BJ (cell line): Measurements from ENCODE around the gene RASGRF2. TPM values are rescaled to one million over a fixed set of nuclear protein-coding genes. Genes with fewer than 3 reads are reported as not detected.

ENCODE experiments used
- CTCF ChIA-PET: fragments of 350-600 bp; formaldehyde crosslinking; extraction: SDS; loops from one replicate; lab custom pipeline; 2021; ENCODE audit warnings: antibody characterized with exemption, inconsistent platforms; lab: Yijun Ruan, JAX
- POLR2A ChIA-PET: fragments of 300-600 bp; sonication (Branson Sonifier 250); formaldehyde crosslinking; extraction: SDS; loops from one replicate; lab custom pipeline; 2021; ENCODE audit warnings: antibody characterized with exemption; lab: Charles Lee
- DNase-seq: peaks from one replicate; pipeline ENCODE4 v3.0.0-alpha.2; 2011; ENCODE audit warnings: low read depth
- H3K27me3 ChIP-seq: 2 replicates; pipeline ENCODE4 v1.6.0; 2011; ENCODE audit warnings: low read length; ENCODE audit not compliant: control insufficient read depth, insufficient read depth
- H3K36me3 ChIP-seq: 2 replicates; pipeline ENCODE4 v1.5.1; 2011; ENCODE audit warnings: low read length; ENCODE audit not compliant: control insufficient read depth, insufficient read depth
- H3K4me3 ChIP-seq: 2 replicates; pipeline ENCODE4 v1.5.1; 2011; ENCODE audit warnings: low read depth, mild to moderate bottlenecking, control low read depth, low read length
- polyA plus RNA-seq: library from polyadenylated mRNA; depleted of rRNA; stranded (reverse); fragments of >200 nt; gene quantifications from 2 replicates; pipeline ENCODE4 v1.2.3, GENCODE V29; 2011
- TF ChIP-seq, protein P1 (sequence below): IDR thresholded peaks from 2 replicates; pipeline ENCODE4 v1.5.1; 2011; ENCODE audit warnings: low read depth, mild to moderate bottlenecking, control low read depth, inconsistent platforms, low read length, moderate library complexity; ENCODE audit not compliant: insufficient read depth

The RASGRF2 gene
- polyA plus RNA-seq, 1 experiment = 0.85 TPM

DNA sequence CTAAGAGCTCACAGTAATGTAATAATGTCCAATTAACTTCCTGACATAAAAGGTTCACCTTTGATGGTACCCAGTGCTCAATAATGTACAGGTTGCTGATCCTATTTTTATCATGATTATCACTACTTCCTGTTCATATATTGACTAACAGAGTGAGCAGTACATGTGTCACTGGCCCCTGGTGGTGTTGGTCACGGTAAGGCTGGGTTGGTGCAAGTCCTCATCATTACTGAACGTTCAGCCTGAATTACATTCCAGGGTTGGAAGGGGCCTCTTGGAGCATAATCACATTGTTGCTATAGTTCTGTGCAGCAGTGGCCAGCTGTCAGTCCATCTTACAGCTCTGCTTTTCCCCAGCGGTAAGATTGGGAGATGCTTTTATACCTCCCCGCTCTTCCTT, 248.7 kb downstream of the RASGRF2 start:
- TF ChIP-seq, protein P1, sequence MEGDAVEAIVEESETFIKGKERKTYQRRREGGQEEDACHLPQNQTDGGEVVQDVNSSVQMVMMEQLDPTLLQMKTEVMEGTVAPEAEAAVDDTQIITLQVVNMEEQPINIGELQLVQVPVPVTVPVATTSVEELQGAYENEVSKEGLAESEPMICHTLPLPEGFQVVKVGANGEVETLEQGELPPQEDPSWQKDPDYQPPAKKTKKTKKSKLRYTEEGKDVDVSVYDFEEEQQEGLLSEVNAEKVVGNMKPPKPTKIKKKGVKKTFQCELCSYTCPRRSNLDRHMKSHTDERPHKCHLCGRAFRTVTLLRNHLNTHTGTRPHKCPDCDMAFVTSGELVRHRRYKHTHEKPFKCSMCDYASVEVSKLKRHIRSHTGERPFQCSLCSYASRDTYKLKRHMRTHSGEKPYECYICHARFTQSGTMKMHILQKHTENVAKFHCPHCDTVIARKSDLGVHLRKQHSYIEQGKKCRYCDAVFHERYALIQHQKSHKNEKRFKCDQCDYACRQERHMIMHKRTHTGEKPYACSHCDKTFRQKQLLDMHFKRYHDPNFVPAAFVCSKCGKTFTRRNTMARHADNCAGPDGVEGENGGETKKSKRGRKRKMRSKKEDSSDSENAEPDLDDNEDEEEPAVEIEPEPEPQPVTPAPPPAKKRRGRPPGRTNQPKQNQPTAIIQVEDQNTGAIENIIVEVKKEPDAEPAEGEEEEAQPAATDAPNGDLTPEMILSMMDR = no peak
- no peaks in the 10 kb centered on the region for H3K27me3 ChIP-seq
- CTCF ChIA-PET = interaction anchor here (1.0 kb wide), 1 partner anchor 20 kb away, joined by 3 read pairs; no protein-coding TSS in a partner anchor
- no peaks in the 10 kb centered on the region for H3K36me3 ChIP-seq
- H3K4me3 ChIP-seq = no peak overlapping the region
- POLR2A ChIA-PET = no interaction called here
- no peak for DNase-seq

DNA sequence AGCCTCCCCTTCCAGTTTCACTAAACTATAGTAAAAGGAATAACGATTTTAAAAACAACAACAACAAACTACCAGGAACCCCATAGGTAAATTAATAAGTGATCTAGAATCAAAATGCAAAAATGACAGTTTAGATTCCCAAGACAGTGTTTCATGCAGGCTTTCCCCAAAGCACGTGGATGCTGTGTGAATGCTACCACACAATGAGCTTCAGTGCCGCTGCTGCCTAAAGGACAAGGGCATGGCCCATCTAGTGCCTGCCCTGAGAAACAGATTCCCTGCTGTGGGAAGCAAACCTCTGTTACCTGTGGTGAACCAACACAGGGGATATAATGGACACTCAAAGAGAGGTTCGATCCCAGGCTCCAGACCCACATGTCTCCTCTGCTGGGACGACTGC, 249.2 kb downstream of the RASGRF2 start:
- no peaks in the 10 kb centered on the region for H3K27me3 ChIP-seq
- no peaks in the 10 kb centered on the region for H3K36me3 ChIP-seq
- TF ChIP-seq, protein P1 = no peak
- ChIA-PET POLR2A (no interaction called here), CTCF (interaction anchor here (0.6 to 1.0 kb wide), 2 partner anchors 20 to 857 kb away, joined by 3 read pairs; no protein-coding TSS in a partner anchor)
- H3K4me3 ChIP-seq = no peak overlapping the region
- no peak for DNase-seq

DNA sequence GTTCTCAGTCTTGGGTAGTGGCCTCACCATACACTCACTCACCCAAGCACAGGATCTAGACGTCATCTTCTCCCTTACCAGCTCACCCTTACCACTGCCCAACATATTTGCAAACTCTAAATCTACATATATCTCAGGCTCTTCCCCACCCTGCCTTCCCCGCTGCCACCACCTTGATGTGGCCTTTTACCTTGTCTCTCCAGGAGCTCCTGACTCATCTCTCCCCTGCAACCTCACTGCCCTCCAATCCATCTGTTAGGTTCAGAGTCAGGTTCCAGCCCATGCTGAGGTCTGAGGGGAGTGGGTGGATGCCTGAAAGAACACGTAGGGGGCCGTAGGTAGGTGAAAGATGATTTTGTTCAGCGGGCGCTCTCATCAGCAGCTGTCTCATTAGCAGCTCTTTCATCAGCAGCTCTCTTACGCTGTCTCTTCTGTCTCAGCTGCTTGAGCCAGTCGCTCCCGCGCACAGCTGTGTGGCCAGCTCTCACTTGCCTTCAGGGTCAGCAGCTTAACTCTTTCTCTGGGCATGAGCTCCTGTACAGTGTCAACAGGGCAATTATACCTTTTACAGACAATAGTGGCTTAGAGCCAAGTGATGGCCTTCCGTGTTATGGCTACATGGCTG, 249.8 kb downstream of the RASGRF2 start:
- Histone ChIP-seq H3K36me3 (no peaks in the 10 kb centered on the region), H3K4me3 (no peak overlapping the region), H3K27me3 (no peaks in the 10 kb centered on the region)
- no peak for DNase-seq
- TF ChIP-seq, protein P1 = no peak
- ChIA-PET CTCF (interaction anchor here (0.6 kb wide), 1 partner anchor 857 kb away, joined by 3 read pairs; no protein-coding TSS in a partner anchor), POLR2A (no interaction called here)

DNA sequence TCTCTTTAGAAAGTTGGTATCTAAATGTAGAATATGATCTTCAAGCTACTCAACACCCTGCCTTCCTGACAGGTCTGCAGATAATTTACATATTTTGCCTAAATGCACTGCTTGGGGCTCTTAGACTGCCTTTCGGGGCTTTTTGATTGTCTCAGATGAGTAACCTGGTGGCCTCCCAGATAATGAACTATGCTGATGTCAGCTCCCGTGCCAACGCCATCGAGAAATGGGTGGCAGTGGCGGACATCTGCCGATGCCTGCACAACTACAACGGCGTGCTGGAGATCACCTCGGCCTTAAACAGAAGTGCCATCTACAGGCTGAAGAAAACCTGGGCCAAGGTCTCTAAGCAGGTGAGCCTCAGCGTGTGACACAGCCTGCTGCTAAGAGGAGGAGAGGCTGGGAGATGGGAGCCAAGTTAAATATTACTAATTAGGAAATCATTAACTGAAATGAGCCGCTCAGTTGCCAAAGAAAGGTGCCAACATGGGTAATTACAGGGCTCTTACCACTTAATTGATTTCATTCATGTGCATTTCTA, 252.1 kb downstream of the RASGRF2 start:
- Histone ChIP-seq H3K36me3 (no peaks in the 10 kb centered on the region), H3K4me3 (no peak overlapping the region), H3K27me3 (no peaks in the 10 kb centered on the region)
- ChIA-PET CTCF (interaction anchor here (1.4 kb wide), 1 partner anchor 17 kb away, joined by 5 read pairs; no protein-coding TSS in a partner anchor), POLR2A (no interaction called here)
- no peak for DNase-seq
- TF ChIP-seq, protein P1 = no peak

DNA sequence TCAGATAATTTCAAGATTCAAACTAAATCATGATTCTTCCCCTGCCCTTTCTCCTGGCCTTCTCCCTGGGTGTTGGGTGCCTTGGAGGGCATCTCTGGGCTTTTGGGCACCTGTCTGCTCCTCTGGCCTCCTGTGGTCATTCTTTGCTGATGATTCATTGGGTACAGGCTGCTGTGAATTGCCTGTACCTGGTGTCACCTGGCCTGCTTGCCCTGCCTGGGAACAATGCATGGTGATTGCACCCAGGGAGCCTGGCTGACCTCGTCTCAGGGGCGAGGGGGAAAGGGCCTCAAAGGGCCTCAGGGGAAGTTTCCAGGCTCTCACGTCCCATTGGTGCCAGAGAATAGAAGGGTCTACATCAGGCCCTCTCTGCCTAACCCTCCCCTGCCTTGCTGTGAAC, 252.9 kb downstream of the RASGRF2 start:
- POLR2A ChIA-PET = no interaction called here
- TF ChIP-seq, protein P1 = no peak
- no peak for DNase-seq
- Histone ChIP-seq H3K36me3 (no peaks in the 10 kb centered on the region), H3K4me3 (no peak overlapping the region), H3K27me3 (no peaks in the 10 kb centered on the region)
- CTCF ChIA-PET = interaction anchor here (1.4 kb wide), 1 partner anchor 18 kb away, joined by 5 read pairs; no protein-coding TSS in a partner anchor
